ENCODE results near the gene KRTAP2-3. TPM values are rescaled to one million over a fixed set of nuclear protein-coding genes. Genes with fewer than 3 reads are reported as not detected.
"Not testable (repeated sequence)": the region's sequence is repeated elsewhere in the genome, so short reads cannot be mapped to it uniquely, and the experiment has no call there.

KRTAP2-3 gene
- total RNA-seq (2014; rRNA removed; shearing (Covaris generic)): 0.34 and 3.2 TPM in 2 replicates

DNA sequence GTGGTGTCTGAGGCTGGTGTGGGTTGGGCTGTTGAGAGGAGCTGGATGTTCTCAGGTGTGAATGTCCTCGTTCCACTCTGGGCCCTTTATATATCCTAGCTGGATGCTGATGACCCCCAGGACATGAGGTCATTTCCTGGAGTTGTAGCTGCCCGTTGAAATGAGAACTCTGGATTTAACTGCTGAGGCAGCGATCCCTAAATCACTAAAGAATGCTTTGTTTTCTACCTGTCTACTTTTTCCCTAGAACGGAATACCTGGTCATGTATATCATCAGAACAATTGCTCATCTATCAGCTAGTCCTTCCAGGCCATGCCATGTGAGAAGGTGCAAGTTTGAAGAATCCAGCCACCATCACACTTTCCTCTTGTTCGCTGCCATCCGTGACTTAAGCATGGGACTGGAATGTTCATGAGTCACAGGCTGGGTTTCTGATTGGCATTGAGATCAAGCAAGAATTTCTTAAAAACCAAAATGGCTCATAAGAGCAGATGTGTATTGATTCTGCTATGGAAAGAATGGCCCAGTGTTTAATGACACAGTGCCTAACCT is at the start of gene KRTAP2-3:
Gene KRTAP2-3 (minus strand): TSS at position 63 of the 553 bp plus-strand sequence. CDS start 64 bp downstream, outside the sequence.
- peak; percentile 97 for DNase-seq (ENCODE audit: low read depth)

DNA sequence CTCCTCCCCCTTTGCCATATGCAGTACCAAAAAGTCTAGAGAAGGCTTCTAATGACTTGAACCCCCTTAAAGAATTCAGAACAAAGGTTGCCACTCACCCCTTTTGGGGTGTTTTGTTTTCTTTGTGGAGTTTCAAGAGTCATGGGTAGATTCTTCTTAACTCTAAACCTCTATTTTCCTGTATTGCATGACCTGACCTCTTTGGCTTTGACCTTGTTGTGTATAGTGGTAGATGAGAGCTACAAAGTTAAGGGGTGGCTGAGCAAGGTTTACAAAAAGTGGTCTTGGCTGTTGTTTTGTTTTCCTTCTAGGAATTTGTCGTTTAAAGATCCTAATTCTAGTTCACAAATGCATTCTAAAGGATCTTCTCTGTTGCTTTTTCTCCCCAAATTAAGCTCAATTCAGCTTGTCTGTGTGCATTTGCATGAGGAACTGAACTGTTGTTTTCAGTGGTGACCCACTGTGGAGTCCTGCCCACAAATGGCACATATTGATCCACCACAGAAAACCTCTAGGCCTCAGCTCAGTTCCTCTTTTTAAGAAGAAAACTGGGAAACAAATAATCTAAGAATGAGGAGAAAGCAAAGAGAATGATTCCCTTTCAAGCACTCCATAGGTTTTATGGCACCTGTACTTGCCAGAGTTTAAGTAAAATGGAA is 48.9 kb upstream of the KRTAP2-3 start:
- not testable (repeated sequence) for DNase-seq (ENCODE audit: low read depth)

- DNase-seq (ENCODE audit: low read depth): no peak
Measured at GRCh38 chr17:41107941-41108450, 48.1 kb upstream of the KRTAP2-3 start.

DNA sequence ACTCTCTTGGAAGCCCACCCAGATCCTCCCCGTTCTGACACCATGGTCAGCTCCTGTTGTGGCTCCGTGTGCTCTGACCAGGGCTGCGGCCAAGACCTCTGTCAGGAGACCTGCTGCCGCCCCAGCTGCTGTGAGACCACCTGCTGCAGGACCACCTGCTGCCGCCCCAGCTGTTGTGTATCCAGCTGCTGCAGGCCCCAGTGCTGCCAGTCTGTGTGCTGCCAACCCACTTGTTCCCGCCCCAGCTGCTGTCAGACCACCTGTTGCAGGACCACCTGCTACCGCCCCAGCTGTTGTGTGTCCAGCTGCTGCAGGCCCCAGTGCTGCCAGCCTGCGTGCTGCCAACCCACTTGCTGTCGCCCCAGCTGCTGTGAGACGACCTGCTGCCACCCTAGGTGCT is 45.4 kb upstream of the KRTAP2-3 start, which contains the start of gene KRTAP4-9:
Gene KRTAP4-9 (plus strand): TSS at position 43 of the 400 bp plus-strand sequence. CDS start 0 bp downstream, at position 43.
- not testable (repeated sequence) for DNase-seq (ENCODE audit: low read depth)

DNA sequence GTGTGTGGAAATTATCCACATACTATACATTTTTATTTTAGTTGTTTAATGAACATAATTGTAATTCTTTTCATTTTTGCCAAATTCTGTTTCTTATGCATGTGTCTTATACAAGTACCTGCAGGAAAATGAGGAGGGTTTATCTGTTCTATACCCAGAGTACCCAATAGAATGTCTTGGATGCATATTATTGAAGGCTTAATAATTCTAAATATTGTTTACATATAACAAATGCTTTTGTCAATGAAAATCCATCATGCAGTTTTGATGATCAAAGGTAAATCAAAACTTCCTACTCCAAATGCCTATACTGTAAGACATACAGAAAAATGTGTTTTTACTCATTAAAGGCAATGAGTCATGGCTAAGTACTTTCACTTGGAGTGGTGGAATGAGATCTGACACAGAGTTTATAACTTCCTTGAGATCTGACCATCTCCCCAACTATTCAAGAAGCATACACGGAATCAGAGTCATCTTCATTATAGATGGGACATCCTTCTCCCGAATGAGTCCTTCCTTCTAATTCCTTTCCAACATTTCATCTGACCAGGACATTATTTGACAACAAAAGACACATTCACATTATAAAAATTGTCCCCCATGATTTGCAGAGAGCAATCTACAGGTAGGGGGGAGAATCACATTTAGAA is 44.6 kb upstream of the KRTAP2-3 start:
- DNase-seq (ENCODE audit: low read depth): peak; percentile 75

DNA sequence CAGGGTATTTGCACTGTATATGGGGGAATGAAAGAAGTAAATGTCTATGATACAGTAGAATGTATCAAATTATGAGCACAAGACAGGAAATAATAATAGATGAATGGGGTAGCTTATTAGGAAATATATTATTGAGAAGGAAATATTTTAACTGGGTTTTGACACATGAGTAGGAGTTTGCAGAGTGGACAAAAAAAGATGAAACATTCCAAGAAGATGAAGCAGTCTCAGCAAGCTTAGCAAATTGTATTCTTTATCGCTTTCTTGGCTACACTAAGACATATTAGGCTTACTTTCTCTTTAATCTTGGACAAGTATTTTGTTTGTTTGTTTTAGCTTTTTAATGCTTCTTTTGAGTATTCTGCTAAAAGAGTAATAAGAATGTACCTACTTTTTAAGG is 44.0 kb upstream of the KRTAP2-3 start:
- DNase-seq (ENCODE audit: low read depth): no peak

DNA sequence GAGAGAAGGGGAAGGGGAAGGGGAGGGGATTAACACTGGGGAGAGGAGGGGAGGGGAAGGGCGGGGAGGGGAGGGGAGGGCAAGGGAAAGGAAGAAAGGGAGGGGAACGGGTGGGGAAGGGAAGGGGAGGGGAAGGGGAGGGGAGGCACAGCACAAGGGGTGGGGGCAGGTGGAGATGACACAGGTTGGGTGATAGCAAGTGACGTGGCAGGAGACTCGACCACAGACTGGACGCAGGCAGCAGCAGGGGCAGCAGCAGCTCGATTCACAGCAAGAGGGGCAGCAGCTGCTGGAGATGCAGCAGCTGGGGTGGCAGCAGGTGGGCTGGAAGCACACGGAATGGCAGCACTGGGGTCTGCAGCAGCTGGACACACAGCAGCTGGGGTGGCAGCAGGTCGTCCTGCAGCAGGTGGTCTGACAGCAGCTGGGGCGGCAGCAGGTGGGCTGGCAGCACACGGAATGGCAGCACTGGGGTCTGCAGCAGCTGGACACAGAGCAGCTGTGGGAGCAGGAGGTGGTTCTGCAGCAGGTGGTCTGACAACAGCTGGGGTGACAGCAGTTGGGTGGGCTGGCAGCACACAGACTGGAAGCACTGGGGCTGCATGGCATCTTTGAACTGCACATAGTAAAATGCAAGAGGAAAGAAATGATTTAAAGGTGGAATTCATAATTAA is 41.8 kb upstream of the KRTAP2-3 start, which contains the start of gene KRTAP4-16:
Gene KRTAP4-16 (minus strand): TSS at position 624 of the 674 bp plus-strand sequence. CDS start 0 bp downstream, at position 624.
- DNase-seq (ENCODE audit: low read depth): no peak

DNA sequence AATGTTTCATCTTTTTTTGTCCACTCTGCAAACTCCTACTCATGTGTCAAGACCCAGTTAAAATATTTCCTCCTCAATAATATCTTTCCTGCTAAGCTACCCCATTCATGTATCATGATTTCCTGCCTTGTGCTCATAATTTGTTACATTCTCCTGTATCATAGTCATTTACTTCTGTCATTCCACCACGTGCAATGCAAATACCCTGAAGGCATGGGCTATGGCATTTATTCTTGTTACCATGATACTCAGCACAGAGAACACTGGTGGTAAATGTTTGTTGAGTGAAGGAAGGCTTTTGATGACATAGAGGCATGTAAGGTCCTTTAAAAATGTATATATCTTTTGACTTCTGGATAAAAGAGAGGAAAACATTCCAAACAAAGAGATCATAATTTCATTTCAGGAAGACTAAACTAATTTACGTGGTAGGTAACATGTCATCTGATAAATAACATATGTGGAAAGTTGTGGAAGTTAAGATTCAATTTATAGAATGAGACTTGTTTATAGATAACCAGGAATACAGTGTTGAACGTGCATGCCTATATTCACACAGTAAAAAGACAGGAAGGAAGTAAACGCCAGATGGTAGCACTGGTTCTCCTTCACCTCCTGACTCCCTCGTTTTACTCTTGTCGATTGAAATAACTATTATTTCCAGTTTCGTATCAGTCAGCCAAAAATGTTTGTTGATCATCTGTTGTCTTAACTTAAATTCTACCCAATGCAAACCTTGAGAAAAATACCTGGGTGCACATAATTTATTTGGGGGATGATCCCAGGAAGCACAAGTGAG is 40.0 kb upstream of the KRTAP2-3 start:
- DNase-seq (ENCODE audit: low read depth): peak; percentile 91

- peak; percentile 79 for DNase-seq (ENCODE audit: low read depth)
Measured at GRCh38 chr17:41098481-41098880, 38.6 kb upstream of the KRTAP2-3 start.

DNA sequence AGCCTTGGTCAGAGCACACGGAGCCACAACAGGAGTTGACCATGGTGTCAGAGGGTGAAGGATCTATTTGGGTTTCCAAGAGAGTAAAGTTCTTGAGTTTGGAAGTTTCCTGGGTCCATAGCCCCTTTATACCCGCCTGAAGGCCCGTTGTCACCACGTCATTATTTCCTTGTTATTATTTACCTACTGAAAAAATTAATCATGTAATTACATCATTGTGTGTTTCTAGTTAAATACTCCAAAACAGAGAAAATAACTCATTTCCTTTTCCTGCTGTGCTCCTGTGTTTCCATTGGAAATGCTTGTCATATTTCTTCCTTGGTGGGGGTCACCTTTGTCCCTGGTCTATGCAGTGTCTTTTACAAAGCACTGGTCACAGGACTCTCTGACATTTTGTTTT is 38.1 kb upstream of the KRTAP2-3 start, which contains the start of gene KRTAP4-8:
Gene KRTAP4-8 (minus strand): TSS at position 101 of the 400 bp plus-strand sequence. CDS start 58 bp downstream, at position 43.
- DNase-seq (ENCODE audit: low read depth): peak; percentile 17

DNA sequence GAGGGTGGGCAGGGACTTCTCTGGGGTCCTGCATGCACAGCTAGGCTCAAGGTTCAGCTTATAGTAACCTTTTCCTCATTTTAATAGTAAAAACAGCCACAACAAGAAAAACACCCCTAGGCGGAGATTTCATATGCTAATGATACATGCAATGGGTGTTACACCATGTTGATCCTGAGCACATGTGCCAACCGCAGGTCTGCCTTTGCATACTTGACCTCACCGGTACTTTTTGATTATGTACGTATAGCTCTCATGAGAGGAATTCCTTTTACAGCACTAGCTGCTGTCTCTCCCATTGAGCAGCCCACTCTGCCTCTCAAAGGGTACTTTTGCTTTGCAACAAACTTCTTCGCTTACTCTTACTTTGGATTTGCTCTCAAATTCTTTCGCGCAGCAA is 36.1 kb upstream of the KRTAP2-3 start:
- no peak for DNase-seq (ENCODE audit: low read depth)

DNA sequence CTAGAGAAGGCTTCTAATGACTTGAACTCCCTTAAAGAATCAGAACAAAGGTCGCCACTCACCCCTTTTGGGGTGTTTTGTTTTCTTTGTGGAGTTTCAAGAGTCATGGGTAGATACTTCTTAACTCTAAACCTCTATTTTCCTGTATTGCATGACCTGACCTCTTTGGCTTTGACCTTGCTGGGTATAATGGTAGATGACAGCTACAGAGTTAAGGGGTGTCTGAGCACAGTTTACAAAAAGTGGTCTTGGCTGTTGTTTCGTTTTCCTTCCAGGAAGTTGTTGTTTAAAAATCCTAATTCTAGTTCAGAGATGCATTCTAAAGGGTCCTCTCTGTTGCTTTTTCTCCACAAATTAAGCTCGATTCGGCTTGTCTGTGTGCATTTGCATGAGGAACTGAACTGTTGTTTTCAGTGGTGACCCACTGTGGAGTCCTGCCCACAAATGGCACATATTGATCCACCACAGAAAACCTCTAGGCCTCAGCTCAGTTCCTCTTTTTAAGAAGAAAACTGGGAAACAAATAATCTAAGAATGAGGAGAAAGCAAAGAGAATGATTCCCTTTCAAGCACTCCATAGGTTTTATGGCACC is 28.9 kb upstream of the KRTAP2-3 start:
- DNase-seq (ENCODE audit: low read depth): not testable (repeated sequence)

GRCh38 chr17:41084100-41084856 is 24.4 kb upstream of the KRTAP2-3 start, which contains the start of gene KRTAP4-7:
TSS of gene KRTAP4-7 (plus strand) at chr17:41084150. CDS start at chr17:41084207, 57 bp downstream.
- not testable (repeated sequence) for DNase-seq (ENCODE audit: low read depth)

DNA sequence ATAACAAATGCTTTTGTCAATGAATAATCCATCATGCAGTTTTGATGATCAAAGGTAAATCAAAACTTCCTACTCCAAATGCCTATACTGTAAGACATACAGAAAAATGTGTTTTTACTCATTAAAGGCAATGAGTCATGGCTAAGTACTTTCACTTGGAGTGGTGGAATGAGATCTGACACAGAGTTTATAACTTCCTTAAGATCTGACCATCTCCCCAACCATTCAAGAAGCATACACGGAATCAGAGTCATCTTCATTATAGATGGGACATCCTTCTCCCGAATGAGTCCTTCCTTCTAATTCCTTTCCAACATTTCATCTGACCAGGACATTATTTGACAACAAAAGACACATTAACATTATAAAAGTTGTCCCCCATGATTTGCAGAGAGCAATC is 23.5 kb upstream of the KRTAP2-3 start:
- peak; percentile 66 for DNase-seq (ENCODE audit: low read depth)

- DNase-seq (ENCODE audit: low read depth): peak; percentile 40
Measured at GRCh38 chr17:41082626-41083025, 22.7 kb upstream of the KRTAP2-3 start.

DNA sequence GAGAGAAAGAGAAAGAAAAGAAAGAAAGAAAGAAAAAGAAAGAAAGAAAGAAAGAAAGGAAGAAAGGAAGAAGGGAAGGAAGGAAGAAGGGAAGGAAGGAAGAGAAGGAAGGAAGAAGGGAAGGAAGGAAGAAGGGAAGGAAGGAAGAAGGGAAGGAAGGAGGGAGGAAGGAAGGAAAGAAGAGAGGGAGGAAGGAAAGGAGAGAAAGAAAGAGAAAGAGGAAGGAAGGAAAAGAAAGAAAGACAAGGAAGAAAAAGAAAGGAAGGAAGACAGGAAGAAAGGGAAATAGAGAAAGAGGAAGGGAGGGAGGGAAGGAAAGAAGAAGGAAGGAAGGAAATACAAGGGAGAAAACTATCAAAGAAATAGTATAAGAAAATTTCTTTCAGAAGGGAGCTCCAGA is 16.9 kb upstream of the KRTAP2-3 start:
- no peak for DNase-seq (ENCODE audit: low read depth)

DNA sequence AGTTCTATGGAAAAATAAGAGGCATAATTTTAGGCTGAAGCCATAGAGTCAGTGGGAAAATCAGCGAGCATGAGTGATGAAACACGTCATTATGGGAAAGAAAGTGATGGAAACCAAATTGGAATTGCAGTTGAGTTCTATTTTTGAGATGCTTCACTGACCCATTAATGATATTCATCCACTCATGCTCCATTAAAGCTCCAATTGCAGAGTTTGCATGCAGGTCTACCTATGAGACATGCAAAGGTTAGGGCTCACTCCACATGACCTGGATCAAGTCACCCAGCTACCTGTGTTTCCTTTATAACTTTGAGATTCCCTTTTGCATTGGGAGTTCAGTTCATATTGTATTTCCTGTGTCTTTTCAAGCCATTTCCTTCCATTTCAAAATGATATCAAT is 13.8 kb upstream of the KRTAP2-3 start:
- no peak for DNase-seq (ENCODE audit: low read depth)

DNA sequence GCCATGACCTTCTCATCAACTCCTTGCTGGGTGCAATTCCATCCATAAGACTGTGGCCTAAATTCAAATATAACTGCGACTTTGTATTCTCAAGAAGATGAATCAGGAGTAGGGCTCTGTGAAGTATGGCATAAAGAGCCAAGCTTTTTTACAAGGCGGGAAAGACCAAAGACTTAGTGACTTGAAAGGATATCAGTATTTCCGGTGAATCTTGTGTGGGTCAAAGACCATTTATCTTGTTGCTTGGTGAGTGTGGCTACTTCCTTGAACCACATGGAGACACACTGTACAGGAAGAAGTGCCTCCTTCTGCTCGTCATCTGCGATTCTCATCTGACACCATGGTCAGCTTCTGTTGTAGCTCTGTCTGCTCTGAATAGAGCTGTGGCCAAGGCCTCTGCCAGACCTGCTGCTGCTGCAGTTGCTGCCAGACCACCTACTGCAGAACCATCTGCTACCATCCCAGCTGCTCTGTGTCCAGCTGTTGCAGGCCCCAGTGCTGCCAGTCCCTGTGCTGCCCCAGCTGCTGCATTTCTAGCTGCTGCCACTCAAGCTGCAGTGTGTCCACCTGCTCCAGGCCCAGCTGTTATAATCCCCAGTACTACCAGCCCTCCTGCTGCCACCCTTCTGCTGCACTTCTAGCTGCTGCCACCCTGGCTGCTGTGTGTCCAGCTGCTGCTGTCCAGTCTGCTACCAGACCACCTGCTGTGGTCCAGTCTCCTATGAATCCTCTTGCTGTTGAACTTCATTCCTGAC is 11.9 kb upstream of the KRTAP2-3 start:
- no peak for DNase-seq (ENCODE audit: low read depth)

- no peak for DNase-seq (ENCODE audit: low read depth)
Measured at GRCh38 chr17:41069031-41069430, 9.1 kb upstream of the KRTAP2-3 start.
